Lower leg skin (tissue), 4 donors: ENCODE data around the gene PKN2. TPM values are rescaled to one million over a fixed set of nuclear protein-coding genes. Genes with fewer than 3 reads are reported as not detected.

Experiments used
- DNase-seq, 2 donors: peaks; one replicate each; pipeline ENCODE4 v3.0.0-alpha.2; 2019; ENCODE audit warnings: low spot score in 2 of 2
- H3K4me3 ChIP-seq: fragments of 200-600 bp; sonication (generic); 2 replicates; pipeline ENCODE4 v1.5.1; 2017; ENCODE audit warnings: mild to moderate bottlenecking, low read depth; ENCODE audit not compliant: poor library complexity, severe bottlenecking
- POLR2A ChIP-seq, 2 donors: fragments of 450-650 bp; IDR thresholded peaks; one replicate each; pipeline ENCODE4 v1.6.1; 2016 to 2017; ENCODE audit warnings: antibody characterized with exemption in 2 of 2, mild to moderate bottlenecking in 1 of 2, moderate library complexity in 1 of 2
- WGBS, 2 donors: methylation state at CpG; one replicate each; pipeline ENCODE4 v1.1.5; 2018; 5-methylcytosine and 5-hydroxymethylcytosine counted together
- intact Hi-C: fragments of 100-400 bp; cut with DNase I; formaldehyde crosslinking; loops from one replicate; pipeline ENCODE4 v1.15.0; 2023; ENCODE audit warnings: low total_unique reads
- total RNA-seq, 4 donors: library from RNA; depleted of rRNA; stranded (reverse); fragments of >200 nt; gene quantifications; one replicate each; pipeline ENCODE4 v1.1.0, GENCODE V29; 2016
- TF ChIP-seq, protein P1 (sequence below), 3 donors: fragments of 450-650 bp; IDR thresholded peaks; one replicate each; pipeline ENCODE4 v1.5.1; 2016; ENCODE audit warnings: antibody characterized with exemption in 3 of 3, mild to moderate bottlenecking in 3 of 3, moderate library complexity in 2 of 3

PKN2 gene
- total RNA-seq, 4 donors from 2014 or later = 25.1 to 34.6 (median 29.8) TPM

DNA sequence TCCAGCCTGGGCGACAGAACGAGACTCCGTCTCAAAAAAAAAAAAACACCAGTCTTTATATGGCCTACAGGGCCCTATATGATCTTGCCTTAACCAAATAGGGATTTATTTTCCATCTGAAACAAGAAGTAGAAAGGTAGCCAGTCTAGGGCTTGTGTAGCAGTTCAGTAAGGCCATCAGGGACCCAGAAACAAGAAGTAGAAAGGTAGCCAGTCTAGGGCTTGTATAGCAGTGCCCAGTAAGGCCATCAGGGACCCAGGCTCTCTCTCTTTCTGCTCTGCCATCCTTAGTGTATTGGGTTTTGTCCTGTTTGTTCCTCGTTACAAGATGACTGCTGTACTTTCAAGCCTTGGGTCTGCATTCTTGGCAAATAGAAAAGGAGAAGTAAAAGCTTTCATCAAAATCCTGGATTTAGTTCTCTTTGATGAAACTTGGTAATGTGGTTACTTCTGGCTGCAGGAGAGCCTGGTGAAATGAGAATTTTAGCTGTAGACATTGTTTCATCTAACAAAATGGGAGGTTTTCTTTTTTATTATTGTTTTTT, 46.1 kb downstream of the PKN2 start:
- intact Hi-C loops = no loop called here
- TF ChIP-seq, protein P1, sequence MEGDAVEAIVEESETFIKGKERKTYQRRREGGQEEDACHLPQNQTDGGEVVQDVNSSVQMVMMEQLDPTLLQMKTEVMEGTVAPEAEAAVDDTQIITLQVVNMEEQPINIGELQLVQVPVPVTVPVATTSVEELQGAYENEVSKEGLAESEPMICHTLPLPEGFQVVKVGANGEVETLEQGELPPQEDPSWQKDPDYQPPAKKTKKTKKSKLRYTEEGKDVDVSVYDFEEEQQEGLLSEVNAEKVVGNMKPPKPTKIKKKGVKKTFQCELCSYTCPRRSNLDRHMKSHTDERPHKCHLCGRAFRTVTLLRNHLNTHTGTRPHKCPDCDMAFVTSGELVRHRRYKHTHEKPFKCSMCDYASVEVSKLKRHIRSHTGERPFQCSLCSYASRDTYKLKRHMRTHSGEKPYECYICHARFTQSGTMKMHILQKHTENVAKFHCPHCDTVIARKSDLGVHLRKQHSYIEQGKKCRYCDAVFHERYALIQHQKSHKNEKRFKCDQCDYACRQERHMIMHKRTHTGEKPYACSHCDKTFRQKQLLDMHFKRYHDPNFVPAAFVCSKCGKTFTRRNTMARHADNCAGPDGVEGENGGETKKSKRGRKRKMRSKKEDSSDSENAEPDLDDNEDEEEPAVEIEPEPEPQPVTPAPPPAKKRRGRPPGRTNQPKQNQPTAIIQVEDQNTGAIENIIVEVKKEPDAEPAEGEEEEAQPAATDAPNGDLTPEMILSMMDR (IDR thresholded peaks at IDR 0.05) = no peak
- TF ChIP-seq POLR2A (IDR thresholded peaks at IDR 0.05) = no peak

DNA sequence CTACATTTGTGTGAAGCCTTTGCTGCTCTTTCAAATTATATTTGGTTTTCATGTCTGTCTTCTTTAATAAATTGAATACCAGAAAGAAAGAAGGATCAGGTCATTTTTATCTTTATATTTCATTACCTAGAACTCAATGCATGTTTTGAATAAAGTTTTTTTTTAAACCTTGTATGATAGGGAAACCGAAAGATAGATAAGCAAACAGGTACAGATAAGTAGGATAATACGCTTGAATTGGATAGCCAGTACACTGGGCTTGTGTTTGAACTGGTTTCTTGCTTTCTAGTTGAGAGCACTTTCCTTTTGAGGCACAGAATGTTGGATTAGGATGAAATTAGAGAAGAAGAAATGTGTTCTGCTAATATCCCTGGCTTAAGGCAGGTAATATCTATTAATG, 46.9 kb downstream of the PKN2 start:
- H3K4me3 ChIP-seq = no peak overlapping the region
- WGBS, 2 donors = 88 to 97% methylated on average over 2 of the region's 2 CpGs
- intact Hi-C loops = no loop called here

More for the DNA sequence above, 46.1 kb downstream of the PKN2 start:
- no peak overlapping the region for H3K4me3 ChIP-seq
- no peak for DNase-seq
- 83 to 89% methylated on average over 4 of the region's 4 CpGs for WGBS, 2 donors

DNA sequence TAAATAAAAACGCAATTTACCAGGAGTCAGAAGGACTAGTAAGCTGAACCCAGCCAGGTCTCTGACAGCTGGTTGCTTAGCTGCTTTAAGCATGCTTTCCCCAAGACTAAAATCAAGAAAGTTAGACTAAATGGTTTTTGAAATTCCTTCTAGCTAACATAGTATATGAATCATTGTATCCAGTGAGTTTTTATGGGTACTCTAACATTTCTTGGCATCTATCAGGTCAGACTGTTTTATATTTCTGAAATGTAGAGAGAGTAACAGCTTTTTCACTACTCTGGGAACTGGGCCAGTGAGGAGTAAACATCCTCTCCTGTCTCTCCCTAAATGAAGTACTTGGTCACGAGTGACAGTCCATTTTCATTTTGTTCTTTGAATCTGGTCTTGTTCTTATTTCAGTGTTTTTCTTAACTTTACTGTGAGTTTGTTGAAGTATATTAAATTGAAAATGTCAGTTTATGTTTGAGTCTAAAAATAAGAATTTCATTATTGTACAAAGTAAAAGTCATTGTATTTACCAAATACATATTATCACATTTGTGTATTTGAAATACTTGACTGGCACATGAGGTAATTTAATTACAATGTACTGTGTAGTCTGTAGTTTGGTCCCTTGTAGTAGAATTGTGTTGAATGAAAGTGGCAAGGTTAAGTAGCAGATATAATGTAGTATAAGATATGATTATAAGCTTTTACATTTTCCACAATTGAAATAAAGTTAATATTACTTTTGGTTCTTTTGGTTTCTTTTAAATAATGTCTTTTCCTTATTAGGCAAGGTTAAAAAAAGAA, 47.6 kb downstream of the PKN2 start:
- intact Hi-C loops = no loop called here

More for the DNA sequence above, 46.9 kb downstream of the PKN2 start:
- DNase-seq = no peak
- TF ChIP-seq, protein P1 (IDR thresholded peaks at IDR 0.05) = no peak
- TF ChIP-seq POLR2A (IDR thresholded peaks at IDR 0.05) = no peak

DNA sequence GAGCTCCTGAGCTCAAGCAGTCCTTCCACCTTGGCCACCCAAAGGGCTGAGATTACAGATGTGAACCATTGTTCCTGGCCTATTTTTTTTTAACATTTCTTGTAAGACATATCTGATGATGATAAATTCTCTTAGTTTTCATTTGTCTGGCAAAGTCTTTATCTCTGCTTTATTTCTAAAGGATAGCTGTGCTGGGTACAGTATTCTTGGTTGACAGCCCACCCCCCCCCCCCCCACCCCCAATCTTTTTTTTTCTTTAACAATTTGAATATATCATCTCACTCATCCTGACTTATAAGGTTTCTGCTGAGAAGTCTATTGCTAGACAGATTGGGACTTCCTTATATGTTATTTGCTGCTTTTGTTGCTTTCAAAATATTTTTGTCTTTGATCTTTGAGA, 51.3 kb downstream of the PKN2 start:
- intact Hi-C loops = no loop called here
- H3K4me3 ChIP-seq = no peak overlapping the region
- TF ChIP-seq, protein P1 (IDR thresholded peaks at IDR 0.05) = no peak
- no peak for TF ChIP-seq POLR2A (IDR thresholded peaks at IDR 0.05)
- DNase-seq = no peak

More for the DNA sequence above, 47.6 kb downstream of the PKN2 start:
- H3K4me3 ChIP-seq = no peak overlapping the region
- DNase-seq = peak in 1 of 2 donors; percentile 36
- 8% methylated on average over 2 of the region's 2 CpGs for WGBS, 2 donors
- TF ChIP-seq, protein P1 (IDR thresholded peaks at IDR 0.05) = no peak
- TF ChIP-seq POLR2A (IDR thresholded peaks at IDR 0.05) = no peak

DNA sequence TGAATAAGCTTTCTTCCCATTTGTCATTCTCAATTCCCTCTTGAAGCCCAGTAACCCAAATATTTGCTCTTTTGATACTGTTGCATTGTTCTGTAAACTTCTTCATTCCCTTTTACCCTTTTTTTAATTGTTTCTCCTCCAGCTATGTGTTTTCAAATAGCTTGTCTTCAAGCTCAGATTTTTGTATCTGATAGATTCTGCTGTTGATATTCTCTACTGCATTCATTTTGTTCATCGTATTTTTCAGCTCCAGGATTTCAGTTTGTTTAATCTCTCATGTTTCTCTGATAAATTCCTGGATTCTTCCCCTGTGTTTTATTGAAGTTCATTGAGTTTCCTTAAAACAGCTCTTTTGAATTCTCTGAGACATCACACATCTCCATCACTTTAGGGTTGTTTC, 51.8 kb downstream of the PKN2 start:
- TF ChIP-seq POLR2A (IDR thresholded peaks at IDR 0.05) = no peak
- TF ChIP-seq, protein P1 (IDR thresholded peaks at IDR 0.05) = no peak
- intact Hi-C loops = no loop called here

More for the DNA sequence above, 51.8 kb downstream of the PKN2 start:
- DNase-seq = no peak
- WGBS, 2 donors = 93 to 100% methylated on average over 1 of the region's 1 CpG
- no peak overlapping the region for H3K4me3 ChIP-seq
